Measurements from ENCODE around the gene GPS2. TPM values are rescaled to one million over a fixed set of nuclear protein-coding genes. Genes with fewer than 3 reads are reported as not detected.

Gene GPS2
- total RNA-seq, 1 donor from 2014 or later: 38.9 TPM

GRCh38 chr17:7292194-7292593 lies 23.0 kb downstream of the GPS2 start:
- ATAC-seq: no peak

DNA sequence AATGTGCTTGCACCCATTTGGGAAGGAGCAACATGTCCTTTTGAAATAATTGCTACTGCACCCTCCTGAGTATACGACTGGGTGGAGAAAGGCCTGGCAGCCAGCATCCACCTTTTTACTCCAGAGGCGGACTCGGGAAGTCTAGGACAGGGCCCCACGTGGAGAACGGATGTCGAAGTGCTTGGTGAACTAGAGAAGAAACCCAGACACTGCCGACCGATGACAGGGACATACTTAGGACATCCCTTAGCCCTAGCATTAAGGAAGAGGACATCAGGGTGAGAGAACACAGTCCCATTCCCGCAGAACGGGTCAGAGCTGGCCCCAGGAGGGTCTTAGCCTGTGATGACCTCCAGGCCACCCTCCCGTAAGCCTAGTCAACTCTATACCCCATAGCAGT lies 24.5 kb downstream of the GPS2 start:
- ATAC-seq: no peak

DNA sequence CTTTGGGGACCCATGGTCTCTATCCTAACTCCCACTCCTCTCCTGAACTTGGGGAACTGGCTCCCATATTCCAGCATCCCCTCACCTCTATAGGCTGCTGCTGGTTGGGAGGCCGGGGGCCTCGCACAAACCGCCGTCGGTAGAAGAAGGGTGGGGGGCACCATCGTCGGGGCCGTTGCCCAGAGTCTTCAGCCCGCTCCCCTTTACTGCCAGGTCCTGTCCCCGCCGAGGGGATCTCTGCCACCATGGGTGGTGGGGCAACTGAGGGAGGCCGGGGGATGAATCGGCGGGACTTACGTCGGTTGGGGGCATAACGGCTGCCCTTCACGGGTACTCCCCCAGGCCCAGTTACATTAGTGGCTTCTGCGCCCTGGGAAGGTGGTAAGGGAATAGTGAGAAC lies 25.0 kb downstream of the GPS2 start:
- ATAC-seq: no peak

GRCh38 chr17:7289256-7290032 lies 25.7 kb downstream of the GPS2 start:
- no peak for ATAC-seq

DNA sequence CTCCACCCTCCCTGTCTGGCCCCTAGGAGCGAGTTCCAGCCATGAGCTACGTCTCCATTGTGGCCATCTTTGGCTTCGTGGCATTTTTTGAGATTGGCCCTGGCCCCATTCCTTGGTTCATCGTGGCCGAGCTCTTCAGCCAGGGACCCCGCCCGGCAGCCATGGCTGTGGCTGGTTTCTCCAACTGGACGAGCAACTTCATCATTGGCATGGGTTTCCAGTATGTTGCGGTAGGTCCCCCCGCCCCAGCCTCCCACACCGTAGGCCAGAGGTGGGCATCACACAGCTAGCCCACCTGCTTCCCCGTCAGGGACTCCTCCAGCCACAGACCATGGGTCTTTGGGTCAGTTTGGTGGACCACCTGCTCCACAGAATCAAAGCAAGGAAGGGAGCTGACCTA lies 29.5 kb downstream of the GPS2 start:
- ATAC-seq: no peak

DNA sequence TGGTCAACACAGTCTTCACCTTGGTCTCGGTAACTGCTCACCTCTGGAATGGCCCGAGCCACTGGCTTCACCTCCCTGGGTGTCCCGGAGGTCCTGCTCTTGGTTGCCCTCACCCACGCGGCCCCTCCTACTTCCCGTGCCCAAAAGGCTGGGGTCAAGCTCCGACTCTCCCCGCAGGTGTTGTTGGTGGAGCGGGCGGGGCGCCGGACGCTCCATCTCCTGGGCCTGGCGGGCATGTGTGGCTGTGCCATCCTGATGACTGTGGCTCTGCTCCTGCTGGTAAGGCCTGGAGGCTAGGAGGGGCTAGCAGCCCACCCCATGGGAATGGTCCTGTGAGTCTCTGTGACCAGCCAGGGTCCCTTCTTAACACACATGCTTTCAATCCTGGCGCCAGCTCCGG lies 30.2 kb downstream of the GPS2 start:
- ATAC-seq: no peak

DNA sequence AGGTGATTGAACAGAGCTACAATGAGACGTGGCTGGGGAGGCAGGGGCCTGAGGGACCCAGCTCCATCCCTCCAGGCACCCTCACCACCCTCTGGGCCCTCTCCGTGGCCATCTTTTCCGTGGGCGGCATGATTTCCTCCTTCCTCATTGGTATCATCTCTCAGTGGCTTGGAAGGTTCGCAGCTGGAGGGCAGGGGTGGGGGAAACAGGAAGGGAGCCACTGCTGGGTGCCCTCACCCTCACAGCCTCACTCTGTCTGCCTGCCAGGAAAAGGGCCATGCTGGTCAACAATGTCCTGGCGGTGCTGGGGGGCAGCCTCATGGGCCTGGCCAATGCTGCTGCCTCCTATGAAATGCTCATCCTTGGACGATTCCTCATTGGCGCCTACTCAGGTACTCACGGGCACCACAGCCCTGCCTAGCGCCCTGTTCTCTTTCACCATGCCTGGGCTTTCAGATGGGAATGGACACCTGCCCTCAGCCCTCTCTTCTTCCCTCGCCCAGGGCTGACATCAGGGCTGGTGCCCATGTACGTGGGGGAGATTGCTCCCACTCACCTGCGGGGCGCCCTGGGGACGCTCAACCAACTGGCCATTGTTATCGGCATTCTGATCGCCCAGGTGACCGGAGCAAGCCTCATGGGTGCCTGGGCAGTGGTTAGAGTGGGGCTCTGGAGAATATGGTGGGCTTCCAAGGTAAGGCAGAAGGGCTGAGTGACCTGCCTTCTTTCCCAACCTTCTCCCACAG lies 31.5 kb downstream of the GPS2 start:
- no peak for ATAC-seq

- ATAC-seq: no peak
These were observed 32.3 kb downstream of the GPS2 start for GRCh38 chr17:7282752-7283321.

DNA sequence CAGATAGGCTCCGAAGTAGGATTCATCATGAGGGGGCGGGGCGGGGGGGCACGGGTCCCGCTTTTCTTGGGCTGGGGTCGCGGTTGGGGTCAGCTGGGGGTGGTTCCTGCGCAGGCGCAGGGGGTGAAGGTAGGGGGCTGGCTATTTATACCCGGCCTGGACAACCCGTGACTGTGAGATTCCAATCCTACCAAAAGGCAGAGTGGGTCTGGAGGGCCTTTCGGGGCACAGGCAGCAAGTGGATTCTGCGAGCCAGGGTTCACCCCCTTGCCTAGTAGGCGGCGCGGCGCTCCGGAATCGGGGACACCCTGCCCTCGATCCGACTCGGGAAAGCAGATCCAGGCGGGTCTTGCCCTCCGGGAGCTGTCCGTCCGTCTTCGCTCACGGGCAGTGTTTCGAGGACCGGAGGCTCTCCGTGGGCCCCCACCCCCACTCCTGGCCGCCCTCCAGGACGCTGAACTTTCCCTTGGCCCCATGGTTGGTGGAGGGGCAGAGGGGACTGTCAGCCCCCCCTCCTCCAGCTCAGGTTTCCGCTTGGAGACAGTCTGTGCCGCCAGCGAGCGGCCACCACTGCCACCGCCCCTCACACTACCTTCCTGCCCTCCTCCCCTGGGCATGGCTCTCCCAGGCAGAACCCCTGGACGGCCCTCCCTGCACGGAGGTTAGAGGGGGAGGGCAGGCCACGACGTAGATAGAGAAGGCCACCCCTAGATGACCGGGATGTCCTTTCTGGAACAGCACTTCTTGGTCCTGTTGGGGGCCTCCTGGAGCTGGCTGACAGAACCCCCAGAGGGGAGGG lies 33.0 kb downstream of the GPS2 start:
- ATAC-seq: no peak

GRCh38 chr17:7281074-7281952 lies 33.8 kb downstream of the GPS2 start, which contains the start of gene SLC2A4:
SLC2A4 (plus strand) TSS chr17:7281718; CDS start chr17:7281935, 217 bp downstream.
- ATAC-seq: peak; percentile 87

GRCh38 chr17:7280519-7281073 lies 34.6 kb downstream of the GPS2 start:
- peak; percentile 83 for ATAC-seq

DNA sequence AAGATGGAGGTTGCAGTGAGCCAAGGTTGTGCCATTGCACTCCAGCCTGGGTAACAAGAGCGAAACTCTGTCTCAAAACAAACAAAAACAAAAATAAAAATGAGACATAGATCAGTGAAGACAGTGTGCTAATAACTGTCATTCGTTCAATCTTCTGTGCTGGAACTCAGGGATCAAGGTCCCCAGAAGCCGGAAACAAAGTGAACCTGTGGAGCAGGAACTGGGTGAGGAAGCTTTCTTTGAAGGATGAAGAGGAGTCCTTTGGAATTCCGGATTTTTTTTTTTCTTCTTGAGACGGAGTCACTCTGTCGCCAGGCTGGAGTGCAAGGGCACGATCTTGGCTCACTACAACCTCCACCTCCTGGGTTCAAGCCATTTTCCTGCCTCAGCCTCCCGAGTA lies 35.7 kb downstream of the GPS2 start:
- no peak for ATAC-seq

DNA sequence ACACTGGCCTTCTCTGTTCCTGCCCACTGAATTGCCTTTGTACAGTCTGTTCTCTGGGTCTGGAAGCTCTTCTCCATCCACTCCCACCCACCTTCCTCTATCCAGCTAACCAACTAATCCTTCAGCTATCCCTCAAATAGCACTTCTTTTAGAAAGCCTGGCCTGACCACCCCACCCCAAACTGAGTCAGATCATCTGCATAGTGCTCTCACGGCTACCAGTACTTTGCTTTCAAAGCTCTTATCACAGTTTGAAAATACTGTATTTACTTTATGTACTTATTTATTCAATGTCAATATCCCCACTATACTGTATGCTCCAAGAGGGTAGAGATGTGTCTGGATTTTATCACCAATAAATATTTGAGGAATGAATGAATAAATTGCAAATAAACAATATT lies 48.4 kb downstream of the GPS2 start:
- ATAC-seq: no peak

- ATAC-seq: no peak
These were observed 51.4 kb downstream of the GPS2 start for GRCh38 chr17:7263801-7264078.

DNA sequence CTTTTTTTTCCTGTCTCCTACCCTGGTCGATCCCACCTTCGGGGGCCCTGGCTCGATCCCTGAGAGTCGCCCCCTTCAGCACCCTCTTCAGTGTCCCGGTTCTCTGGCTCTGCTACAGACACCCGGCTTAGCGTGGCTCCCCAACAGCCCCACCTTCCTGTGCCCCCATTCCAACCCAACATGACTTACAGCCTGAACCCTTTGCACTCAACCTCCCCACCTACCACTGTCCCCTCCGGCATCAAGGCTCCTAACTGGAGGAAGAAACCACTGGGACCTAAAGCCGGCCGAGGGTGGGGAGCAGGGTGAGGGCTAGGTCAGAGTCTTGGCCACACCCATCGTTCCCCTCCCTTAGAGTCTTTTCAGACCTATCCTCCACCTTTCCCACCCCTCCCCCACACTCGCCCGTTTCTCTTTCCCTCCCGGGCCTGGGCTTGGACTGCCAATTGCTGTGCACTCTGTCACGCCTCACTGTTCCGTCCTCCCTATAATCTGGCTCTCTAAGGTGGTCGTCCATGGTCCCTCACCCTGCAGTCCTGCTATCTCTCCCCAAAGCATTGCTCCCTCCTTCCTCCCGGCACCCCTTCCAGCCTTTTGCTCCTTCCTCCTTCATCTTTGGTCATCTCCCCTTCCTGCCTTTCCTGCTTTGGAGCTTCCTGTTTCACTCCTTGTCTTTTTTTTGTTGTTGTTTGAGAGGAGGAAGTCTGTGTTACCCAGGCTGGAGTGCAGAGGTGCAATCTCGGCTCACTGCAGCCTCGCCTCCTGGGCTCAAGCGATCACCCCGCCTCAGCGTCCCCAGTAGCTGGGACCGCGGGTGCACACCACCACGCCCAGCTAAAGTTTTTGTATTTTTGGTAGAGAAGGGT lies 52.0 kb downstream of the GPS2 start:
- ATAC-seq: peak; percentile 70

Other genes starting within 250 kb of the GPS2 start
- 0.92 TPM for gene CLEC10A, start 235.1 kb downstream of the GPS2 start, total RNA-seq
- gene ASGR2, start 200.5 kb downstream of the GPS2 start, total RNA-seq: 0.24 TPM
- gene ASGR1, start 136.0 kb downstream of the GPS2 start, total RNA-seq: 1.00 TPM
- gene DLG4, start 95.5 kb downstream of the GPS2 start, total RNA-seq: 3.1 TPM
- 311 TPM for gene ACADVL, start 95.4 kb downstream of the GPS2 start, total RNA-seq
- gene DVL2, start 80.8 kb downstream of the GPS2 start, total RNA-seq: 32.7 TPM
- 33.6 TPM for gene PHF23, start 75.9 kb downstream of the GPS2 start, total RNA-seq
- gene GABARAP, start 72.9 kb downstream of the GPS2 start, total RNA-seq: 268 TPM
- gene CTDNEP1, start 63.6 kb downstream of the GPS2 start, total RNA-seq: 87.6 TPM
- gene ELP5, start 63.1 kb downstream of the GPS2 start, total RNA-seq: 40.3 TPM
- 279 TPM for gene CLDN7, start 52.9 kb downstream of the GPS2 start, total RNA-seq
- 0.68 TPM for gene SLC2A4, start 33.6 kb downstream of the GPS2 start, total RNA-seq
- 0.96 TPM for gene YBX2, start 20.7 kb downstream of the GPS2 start, total RNA-seq
- gene EIF5A, start 7.7 kb downstream of the GPS2 start, total RNA-seq: 623 TPM
- gene NEURL4, start 14.0 kb upstream of the GPS2 start, total RNA-seq: 13.5 TPM
- gene ACAP1, start 21.2 kb upstream of the GPS2 start, total RNA-seq: 3.8 TPM
- 32.9 TPM for gene KCTD11, start 36.8 kb upstream of the GPS2 start, total RNA-seq
- gene TMEM95, start 39.8 kb upstream of the GPS2 start, total RNA-seq: not detected
- gene TNK1, start 65.7 kb upstream of the GPS2 start, total RNA-seq: 6.1 TPM
- 23.1 TPM for gene PLSCR3, start 79.2 kb upstream of the GPS2 start, total RNA-seq
- 92.8 TPM for gene TMEM256, start 88.7 kb upstream of the GPS2 start, total RNA-seq
- gene NLGN2, start 92.5 kb upstream of the GPS2 start, total RNA-seq: 3.0 TPM
- gene SPEM1, start 105.0 kb upstream of the GPS2 start, total RNA-seq: not detected
- gene SPEM2, start 110.3 kb upstream of the GPS2 start, total RNA-seq: not detected
- gene SPEM3, start 113.5 kb upstream of the GPS2 start, total RNA-seq: not detected
- gene TMEM102, start 120.1 kb upstream of the GPS2 start, total RNA-seq: 8.2 TPM
- gene FGF11, start 124.2 kb upstream of the GPS2 start, total RNA-seq: 8.6 TPM
- gene CHRNB1, start 129.7 kb upstream of the GPS2 start, total RNA-seq: 4.9 TPM
- 21.0 TPM for gene ZBTB4, start 164.3 kb upstream of the GPS2 start, total RNA-seq
- gene SLC35G6, start 166.1 kb upstream of the GPS2 start, total RNA-seq: not detected
- gene POLR2A, start 169.0 kb upstream of the GPS2 start, total RNA-seq: 116 TPM
- 2.7 TPM for gene TNFSF12, start 233.7 kb upstream of the GPS2 start, total RNA-seq
- 6.4 TPM for gene TNFSF13, start 243.4 kb upstream of the GPS2 start, total RNA-seq
- gene SENP3, start 246.6 kb upstream of the GPS2 start, total RNA-seq: 34.5 TPM